ENCODE measurements around the gene PDE3B.
A peak's percentile ranks its signal among the peaks of the same experiment; 100 is the strongest.
"Not testable (repeated sequence)": the region's sequence is repeated elsewhere in the genome, so short reads cannot be mapped to it uniquely, and the experiment has no call there.

PDE3B gene

DNA sequence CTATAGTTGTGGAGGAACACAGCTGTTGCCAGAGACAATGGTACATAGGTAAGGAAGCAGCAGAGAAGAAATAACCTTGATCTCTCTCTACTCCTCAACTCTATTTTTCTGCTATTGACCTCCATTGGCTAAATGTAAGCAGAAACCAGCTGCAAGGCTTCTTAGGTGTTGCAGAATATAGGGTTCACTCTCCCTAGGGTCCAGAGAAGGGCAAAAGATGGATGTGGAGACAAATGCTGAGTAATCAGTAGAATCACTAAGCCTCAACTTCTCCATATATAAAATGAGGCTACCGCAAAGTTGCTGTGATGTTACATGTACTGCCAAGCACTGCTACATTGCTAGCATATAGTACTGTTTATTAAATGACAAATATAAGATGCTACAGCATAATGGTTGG is 120.6 kb downstream of the PDE3B start:
- DNase-seq = no peak
- no peak for TF ChIP-seq GATA1 (IDR thresholded peaks at IDR 0.05; ENCODE audit: low read depth, low read length)

DNA sequence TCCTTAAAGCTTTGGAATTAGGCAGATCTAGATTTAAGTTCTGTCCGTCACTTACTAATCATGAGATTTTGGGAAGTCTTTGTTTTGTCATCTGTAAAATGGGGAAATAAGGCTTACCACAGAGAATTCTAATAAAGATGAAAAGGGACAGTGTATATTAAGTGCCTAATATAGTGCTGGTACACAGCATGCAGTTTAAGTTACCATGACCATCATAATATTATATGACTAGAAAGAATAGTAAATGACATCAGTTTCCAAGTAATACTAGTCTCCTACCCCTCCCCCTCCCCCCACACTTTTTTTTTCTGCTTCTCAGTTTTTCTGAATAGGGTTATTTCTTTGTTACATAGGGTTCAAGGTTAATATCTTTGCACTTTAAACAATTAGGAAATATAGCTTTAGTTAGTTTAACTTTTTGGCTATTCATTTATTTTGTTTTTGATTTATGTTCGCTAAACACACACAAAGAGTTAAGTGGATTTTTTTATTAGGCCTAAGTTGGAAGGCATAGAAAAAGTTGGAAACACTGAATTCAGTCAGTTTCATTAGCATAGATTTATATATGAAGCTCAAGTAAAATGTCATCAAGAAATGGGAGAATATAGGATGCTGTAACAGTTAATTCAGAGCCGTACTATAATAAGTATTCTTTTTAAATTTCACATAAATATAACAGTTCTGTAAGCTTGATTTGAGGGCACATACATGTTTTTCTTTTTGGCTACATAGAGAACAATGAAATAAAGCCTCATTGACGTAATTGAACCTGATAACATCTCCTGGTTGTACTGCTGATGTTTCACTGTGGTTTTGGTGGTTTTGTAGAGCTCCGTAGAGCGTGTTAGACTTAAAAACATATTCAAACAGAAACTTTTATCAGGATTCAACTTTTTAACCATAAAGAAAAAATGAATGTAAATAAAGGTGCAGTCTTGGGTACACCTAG is 121.2 kb downstream of the PDE3B start:
- DNase-seq = peak; percentile 66 to 84
- TF ChIP-seq POLR2A (IDR thresholded peaks at IDR 0.05; ENCODE audit: low read length) (no peak), GATA1 (IDR thresholded peaks at IDR 0.05; ENCODE audit: low read depth, low read length) (no peak)

DNA sequence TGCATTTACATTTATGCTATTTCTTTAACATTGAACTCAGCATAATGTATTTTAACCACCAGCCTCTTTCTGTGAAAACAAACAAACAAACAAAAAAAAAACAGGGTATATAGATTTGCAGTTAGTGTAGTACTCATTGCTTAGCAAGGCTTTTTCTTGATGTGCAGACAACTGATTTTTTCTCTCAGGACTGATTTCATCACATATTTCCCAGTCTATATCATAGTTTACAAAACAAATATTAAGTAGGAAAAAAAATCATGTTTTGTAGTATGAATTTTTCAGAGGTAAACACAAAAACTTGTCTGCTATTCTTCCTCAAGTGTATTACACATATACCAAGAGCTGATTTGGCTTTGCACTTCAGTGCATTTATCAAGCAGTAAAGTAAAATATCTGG is 123.0 kb downstream of the PDE3B start:
- no peak for DNase-seq
- TF ChIP-seq GATA1 (IDR thresholded peaks at IDR 0.05; ENCODE audit: low read depth, low read length) (no peak), POLR2A (IDR thresholded peaks at IDR 0.05; ENCODE audit: low read length) (no peak)

DNA sequence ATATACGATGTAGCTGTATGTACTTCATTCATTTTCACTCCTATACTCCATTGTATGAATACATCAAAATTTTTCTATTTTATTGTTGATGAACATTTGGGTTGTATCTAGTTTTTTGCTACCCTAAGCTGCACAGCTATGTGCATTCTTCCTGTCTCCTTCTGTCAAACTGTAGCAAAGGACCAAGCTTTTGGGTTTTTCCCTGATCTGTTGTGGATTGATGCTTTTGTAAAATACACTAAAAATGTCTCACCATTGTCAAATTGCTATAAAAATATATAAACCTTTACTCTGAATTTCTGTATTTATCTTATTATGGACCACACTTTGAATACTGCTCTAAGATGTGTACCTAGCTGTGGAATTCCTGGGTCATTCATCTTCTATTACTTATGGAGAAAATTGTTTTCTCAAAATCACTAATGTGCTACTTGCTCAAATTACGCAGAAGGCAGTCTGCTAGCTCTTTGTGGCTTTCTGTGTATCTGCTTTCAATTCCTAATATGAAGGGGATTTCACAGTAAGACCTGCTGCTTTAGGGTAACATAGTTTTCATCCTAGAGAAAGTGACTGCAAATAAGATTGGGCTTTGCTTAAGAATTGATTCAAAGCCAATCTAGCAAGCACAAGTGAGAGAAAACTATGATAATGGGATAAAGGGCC is 125.1 kb downstream of the PDE3B start:
- DNase-seq = no peak
- no peak for TF ChIP-seq POLR2A (IDR thresholded peaks at IDR 0.05; ENCODE audit: low read length)
- TF ChIP-seq GATA1 (IDR thresholded peaks at IDR 0.05; ENCODE audit: low read depth, low read length) = no peak

DNA sequence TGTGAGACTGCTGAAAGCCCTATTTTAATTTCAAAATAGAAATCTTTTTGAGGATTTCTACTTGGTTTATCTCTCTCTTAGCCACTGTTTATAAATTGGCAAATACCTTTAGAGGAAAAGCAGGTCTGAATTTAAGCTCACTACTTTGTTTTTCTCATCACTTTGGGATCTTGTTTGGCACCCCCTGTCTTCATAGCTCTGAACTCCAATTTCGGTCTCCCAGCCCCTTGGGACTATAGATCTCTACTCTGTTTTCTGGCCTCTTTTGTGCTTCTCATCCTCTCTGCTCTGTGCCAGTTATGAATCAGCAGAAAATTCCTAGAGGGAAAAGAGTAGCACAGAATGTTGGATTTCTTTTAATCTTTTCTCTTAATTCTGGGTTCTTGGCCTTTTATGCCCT is 130.2 kb downstream of the PDE3B start:
- DNase-seq = peak; percentile 28 to 43
- no peak for TF ChIP-seq POLR2A (IDR thresholded peaks at IDR 0.05; ENCODE audit: low read length)

DNA sequence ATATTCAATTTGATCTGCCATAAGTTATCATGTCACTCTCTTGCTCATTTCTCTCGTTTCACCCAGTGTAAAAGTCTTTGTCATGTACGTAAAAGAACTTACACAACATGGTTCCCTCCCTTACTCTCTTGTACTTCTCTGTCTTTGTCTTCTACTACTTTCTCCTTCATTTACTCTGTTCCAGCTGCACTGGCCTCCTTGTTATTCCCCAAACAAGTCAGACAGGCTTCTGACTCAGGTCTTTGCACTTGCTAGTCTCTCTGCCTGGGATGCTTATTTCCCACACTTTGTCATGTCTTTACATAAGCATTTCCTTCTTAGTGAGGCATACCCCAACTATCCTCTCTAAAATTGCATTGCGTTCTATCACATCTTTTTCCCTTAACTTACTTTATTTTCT is 131.1 kb downstream of the PDE3B start:
- TF ChIP-seq GATA1 (IDR thresholded peaks at IDR 0.05; ENCODE audit: low read depth, low read length) (no peak), POLR2A (IDR thresholded peaks at IDR 0.05; ENCODE audit: low read length) (no peak)
- DNase-seq = no peak

DNA sequence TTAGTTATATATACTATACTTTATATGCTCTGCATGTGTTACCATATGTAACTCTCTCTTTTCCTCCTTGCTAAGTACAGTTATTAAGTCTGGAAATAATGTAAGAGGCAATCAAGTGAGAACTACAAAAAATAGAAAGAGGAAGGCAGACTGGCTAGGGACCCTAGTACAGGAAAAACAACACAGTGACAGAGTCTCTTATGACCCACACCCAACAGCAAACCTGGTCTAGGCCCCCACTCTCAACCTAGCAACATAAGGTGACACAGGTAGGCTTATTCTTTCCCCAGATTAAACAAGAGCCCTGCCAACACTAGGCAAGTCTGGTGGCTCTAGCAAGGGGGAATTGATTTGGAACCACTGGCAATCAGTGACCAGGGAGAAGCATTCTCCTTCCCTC is 132.3 kb downstream of the PDE3B start:
- no peak for TF ChIP-seq POLR2A (IDR thresholded peaks at IDR 0.05; ENCODE audit: low read length)
- TF ChIP-seq GATA1 (IDR thresholded peaks at IDR 0.05; ENCODE audit: low read depth, low read length) = no peak
- no peak for DNase-seq

DNA sequence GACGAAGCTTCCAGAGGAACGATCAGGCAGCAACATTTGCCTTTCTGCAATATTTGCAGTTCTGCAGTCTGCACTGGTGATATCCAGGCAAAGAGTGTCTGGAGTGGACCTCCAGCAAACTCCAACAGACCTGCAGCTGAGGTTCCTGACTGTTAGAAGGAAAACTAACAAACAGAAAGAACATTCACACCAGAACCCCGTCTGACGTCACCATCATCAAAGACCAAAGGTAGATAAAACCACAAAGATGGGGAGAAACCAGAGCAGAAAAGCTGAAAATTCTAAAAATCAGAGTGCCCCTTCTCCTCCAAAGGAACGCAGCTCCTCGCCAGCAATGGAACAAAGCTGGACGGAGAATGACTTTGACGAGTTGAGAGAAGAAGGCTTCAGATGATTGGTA is 134.9 kb downstream of the PDE3B start:
- DNase-seq = not testable (repeated sequence)

DNA sequence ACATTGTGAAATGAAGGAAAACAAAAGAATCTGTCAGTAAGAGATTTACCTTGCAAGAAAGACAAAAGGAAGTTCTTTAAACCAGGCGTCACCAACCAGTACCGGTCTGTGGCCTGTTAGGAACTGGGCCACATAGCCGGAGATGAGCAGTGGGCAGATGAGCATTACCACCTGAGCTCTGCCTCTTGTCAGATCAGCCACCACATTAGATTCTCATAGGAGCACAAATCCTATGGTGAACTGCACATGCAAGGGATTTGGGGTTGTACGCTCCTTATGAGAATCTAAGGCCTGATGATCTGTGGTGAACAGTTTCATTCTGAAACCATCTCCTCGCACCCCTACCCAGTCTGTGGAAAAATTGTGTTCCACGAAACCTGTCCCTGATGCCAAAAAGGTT is 140.2 kb downstream of the PDE3B start:
- TF ChIP-seq GATA1 (IDR thresholded peaks at IDR 0.05; ENCODE audit: low read depth, low read length) (no peak), POLR2A (IDR thresholded peaks at IDR 0.05; ENCODE audit: low read length) (no peak)
- no peak for DNase-seq

DNA sequence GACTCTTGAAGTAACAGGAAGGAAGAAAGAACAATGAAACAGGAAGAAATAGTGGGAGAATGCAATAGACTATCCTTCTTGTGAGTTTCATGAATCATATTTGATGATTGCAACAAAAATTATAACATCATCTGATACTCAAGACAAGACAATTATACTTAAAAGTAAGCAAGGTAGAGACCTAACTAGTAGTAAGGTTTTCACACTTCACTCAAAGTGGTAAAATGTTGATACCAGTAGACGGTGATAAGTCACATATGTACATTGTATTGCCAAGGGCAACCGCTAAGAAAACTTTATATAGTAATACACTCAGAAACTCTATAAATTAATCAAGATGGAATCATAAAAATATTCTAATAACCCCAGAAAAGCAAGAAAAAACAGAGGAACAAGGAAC is 140.6 kb downstream of the PDE3B start:
- no peak for DNase-seq
- TF ChIP-seq POLR2A (IDR thresholded peaks at IDR 0.05; ENCODE audit: low read length) = no peak
- TF ChIP-seq GATA1 (IDR thresholded peaks at IDR 0.05; ENCODE audit: low read depth, low read length) = no peak

DNA sequence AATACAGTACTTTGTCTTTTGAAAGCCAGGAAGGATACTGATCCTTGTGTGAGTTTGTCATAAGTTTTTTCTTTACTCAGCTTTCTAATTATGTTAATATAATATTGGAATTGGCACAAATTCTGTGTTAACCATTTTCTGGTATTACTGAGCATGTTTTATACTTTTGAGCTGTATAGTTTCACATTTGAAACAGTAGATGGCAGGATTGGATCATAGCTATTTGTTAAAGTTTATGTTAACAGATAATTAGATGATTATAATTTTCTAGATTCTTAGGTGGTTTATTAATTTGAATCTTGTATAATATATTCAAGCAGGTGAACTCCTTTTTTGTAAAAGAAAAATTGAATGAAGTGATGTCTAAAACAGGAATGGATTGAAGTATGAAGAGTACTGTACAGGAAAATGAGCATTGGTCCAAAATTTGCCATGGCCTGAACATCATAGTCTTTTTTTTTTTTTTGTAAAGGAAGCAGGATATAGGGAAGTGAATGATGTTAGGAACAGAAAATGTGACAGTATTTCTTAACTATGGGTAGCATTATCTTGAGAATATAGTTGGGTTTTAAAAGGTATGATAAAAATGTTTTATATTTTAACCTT is 146.4 kb downstream of the PDE3B start:
- no peak for TF ChIP-seq POLR2A (IDR thresholded peaks at IDR 0.05; ENCODE audit: low read length)
- no peak for TF ChIP-seq GATA1 (IDR thresholded peaks at IDR 0.05; ENCODE audit: low read depth, low read length)
- peak in 1 of 2 experiments; percentile 50 for DNase-seq

DNA sequence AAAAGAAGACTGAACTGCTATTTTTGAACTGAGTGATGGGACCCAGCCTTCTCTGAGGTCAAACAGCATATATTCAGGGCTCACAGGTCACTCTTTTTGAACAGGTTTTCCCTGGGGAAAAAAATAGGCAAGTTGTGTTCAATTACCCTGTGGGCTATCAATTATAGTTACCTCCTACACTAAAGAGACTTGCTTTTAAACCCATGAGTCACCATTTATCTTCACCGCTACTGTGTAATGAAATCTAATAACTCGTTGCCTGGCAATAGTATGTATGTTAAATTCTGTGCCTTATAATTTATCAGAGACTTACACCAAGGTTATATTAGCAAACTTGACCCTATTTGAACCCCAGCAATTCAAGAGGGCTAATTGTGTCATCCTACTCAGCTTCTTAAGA is 149.9 kb downstream of the PDE3B start:
- DNase-seq = no peak

DNA sequence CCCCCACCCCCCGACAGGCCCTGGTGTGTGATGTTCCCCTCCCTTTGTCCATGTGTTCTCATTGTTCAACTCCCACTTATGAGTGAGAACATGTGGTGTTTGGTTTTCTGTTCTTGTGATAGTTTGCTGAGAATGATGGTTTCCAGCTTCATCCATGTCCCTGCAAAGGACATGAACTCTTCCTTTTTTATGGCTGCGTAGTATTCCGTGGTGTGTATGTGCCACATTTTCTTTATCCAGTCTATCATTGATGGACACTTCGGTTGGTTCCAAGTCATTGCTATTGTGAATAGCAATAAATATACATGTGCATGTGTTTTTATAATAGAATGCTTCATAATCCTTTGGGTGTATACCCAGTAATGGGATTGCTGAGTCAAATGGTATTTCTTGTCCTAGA is 152.4 kb downstream of the PDE3B start:
- not testable (repeated sequence) for DNase-seq

More for the DNA sequence above, 149.9 kb downstream of the PDE3B start:
- no peak for TF ChIP-seq POLR2A (IDR thresholded peaks at IDR 0.05; ENCODE audit: low read length)
- TF ChIP-seq GATA1 (IDR thresholded peaks at IDR 0.05; ENCODE audit: low read depth, low read length) = no peak

DNA sequence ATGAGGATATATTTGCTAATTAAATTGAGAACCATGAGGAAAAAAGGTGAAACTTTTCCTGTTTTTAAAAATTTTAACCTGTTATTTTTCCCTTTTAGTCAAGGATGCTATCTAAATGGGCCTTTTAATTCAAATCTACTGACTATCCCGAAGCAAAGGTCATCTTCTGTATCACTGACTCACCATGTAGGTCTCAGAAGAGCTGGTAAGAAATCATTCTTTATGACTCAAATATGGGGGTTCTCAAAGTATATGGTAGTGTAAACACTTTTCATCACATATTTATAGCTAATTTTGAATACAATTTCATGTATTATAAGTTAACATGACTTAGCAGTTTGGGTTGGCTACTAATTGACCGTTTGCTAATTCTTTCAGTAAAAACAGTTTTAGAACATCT is 160.2 kb downstream of the PDE3B start:
- no peak for DNase-seq
- TF ChIP-seq GATA1 (IDR thresholded peaks at IDR 0.05; ENCODE audit: low read depth, low read length) (no peak), POLR2A (IDR thresholded peaks at IDR 0.05; ENCODE audit: low read length) (no peak)

DNA sequence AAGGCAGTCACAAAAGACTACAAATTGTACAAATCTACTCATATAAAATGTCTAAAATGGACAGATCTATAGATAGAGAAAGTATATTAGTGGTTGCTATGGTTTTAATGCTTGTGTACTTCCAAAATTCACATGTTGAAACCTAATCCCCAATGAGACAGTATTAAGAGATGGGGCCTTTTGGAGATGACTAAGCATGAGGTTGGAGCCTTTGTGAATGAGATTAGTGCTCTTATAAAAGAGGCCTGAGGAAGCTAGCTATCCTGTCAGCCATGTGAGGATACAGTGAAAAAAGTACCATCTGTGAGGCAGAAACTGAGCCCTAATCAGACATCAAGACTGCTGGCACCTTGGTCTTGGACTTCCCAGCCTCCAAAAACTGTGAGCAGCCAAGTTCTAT is 165.9 kb downstream of the PDE3B start:
- DNase-seq = peak in 1 of 2 experiments; percentile 20
- no peak for TF ChIP-seq GATA1 (IDR thresholded peaks at IDR 0.05; ENCODE audit: low read depth, low read length)
- no peak for TF ChIP-seq POLR2A (IDR thresholded peaks at IDR 0.05; ENCODE audit: low read length)
